GM19193 (cell line): Measurements from ENCODE around the gene MOB2.

Source experiments
- POLR2A ChIP-seq: IDR thresholded peaks from 4 replicates; pipeline ENCODE4 v1.6.1; 2011; ENCODE audit not compliant: insufficient read depth, insufficient read length; ENCODE audit errors: extremely low read depth

The MOB2 gene

DNA sequence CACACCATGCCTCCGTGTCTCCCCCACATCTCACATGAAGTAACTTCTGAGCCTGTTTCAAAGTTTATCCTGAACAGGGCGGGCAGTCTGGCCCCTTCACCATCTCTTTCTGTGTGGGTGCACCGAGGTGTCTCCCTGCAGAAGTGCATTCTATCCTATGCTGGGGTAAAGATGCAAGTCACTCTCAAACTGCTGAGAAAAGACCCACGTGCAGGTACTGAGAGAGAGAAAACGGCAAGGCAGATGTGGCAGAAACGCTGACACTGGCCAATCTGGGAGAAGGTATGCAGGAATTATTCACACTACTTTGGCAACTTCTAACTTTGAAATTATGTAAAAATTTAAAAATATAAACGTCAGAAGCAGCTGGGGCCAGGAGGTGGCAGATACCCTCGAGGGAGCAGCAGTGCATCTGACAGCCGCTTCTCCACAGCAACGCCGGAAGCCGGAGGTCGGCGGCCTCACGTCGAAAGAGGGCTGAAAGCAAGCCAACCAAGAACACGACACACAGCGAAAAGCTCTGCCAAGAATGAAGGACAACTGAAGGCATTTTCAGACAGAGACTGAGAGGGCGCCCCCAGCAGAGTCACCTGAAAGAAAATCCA is 34.2 kb upstream of the MOB2 start:
- no peak for TF ChIP-seq POLR2A

DNA sequence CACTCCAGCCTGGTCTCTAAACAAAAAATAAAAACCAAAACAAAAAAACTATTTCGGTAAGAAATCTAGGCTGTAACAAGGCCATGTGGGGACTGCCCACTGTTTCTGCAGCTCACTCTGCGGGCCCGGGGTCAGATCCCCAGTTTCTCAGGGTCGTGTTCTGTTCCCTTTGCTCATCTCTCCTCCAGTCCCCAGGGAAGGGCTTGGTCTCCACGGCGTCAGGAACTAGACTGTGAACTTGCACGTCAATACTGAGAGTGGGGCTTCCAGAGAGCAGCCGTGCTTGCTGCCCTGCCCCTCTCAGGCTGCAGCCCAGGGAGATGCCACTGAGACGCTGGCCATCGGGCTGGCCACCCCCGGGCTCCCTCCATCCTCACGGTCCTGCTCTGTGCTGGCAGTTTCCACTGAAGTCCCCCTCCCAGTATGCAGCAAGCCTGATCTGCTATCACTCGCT is 33.7 kb upstream of the MOB2 start:
- no peak for TF ChIP-seq POLR2A

- TF ChIP-seq POLR2A: no peak
These were observed 32.7 kb upstream of the MOB2 start for GRCh38 chr11:1519028-1520010.

DNA sequence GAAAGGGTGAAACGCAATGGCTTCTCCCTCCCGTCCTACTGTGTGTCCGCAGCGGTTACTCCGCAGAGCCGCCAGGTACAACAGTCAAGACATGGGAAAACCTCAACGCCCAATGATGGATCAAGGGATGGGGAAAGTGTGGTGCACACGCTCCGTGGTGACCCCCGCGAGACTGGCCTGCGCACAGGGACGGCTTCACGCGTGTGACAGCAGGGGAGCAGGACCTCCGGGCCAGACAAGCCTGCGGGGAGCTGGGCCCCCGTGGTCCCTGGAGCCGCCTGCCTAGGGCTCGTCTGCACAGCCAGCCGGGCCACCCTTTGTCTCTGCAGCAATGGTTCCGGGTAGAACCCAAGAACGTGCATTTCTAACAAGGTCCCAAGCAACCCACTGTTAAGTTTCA is 31.7 kb upstream of the MOB2 start:
- no peak for TF ChIP-seq POLR2A

- TF ChIP-seq POLR2A: no peak
These were observed 30.8 kb upstream of the MOB2 start for GRCh38 chr11:1517117-1518005.

DNA sequence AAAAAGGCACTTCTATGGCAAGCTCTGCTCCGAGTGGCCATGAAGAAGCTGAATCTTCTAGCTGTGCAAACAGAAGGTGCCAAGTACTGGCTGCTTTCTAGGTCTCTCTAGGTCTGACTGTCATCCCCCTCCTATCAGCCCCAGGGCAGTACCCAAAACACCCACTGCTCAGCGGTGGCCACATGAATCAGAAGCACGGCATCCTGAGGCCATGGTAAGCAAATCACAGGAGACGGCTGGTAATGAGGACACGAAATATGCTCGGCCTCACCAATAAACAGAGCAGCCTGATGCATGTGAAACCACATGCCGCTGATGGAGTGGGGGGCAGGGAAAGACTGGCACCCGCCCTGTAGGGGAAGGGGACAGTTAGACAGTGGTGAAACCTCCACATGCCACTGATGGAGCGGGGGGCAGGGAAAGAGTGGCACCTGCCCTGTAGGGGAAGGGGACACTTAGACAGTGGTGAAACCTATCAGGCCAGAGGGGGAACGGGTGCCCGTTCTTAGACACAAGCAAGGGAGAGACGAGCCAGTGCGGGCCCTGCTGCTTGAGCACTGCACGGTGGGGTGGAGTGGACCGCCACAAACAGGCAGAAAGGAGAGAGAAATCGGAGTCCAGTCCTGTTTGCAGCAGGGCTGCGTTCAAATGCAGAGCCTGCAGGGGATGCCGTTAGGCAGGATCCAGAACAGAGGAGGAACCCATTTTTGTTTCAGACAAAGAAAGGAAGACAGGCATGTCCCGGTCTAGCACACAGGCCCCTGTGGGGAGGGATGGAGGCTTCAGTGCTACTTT is 29.9 kb upstream of the MOB2 start:
- no peak for TF ChIP-seq POLR2A

DNA sequence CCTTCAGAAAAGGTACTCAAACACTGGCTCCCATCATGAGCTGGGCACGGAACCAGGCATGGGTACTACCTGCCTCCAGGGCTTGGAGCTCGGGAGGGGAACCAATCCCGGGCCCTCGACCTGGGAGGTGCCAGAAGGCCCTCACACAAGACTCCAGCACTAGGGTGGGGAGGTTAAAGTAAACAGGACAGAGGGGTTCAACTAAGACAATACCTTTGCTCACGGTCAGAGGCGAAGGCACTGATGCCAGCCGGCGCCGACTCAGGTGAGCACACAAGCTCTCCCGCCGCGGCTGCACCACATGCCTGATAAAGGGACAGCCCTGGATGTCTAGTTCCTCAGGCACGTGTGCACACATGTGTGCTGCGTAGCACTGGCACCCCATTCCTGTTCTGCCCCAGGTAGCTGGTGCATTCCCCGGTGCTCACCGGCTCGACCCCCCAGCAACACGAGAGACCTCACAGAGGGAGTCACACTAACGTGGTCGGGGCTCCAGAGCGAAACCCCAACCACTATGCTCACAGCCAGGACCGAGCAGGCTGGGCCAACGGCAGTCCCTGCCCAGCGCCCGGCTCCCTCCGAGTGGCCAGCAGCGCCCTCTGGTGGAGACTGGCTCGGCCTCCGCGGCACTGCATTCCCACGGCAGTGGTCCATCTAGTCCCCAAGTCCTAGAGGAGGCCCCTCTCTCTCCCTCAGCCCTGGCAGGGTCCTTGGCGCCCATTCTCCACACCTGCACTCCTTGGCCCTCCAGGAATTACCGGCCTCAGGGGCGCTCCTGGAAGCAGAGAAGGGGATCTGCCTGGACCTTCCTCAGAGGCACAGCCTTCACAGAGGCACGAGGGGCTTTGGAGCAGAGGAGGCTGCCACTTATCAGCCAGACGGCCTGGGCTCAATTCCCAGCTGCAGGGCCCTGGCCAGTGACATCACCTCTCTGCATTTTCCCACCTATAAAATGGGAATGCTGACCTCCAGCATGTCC is 28.8 kb upstream of the MOB2 start:
- no peak for TF ChIP-seq POLR2A

- no peak for TF ChIP-seq POLR2A
These were observed 27.9 kb upstream of the MOB2 start for GRCh38 chr11:1514336-1515061.

- no peak for TF ChIP-seq POLR2A
These were observed 27.0 kb upstream of the MOB2 start for GRCh38 chr11:1513326-1514296.

GRCh38 chr11:1511937-1512496 is 25.4 kb upstream of the MOB2 start:
- no peak for TF ChIP-seq POLR2A

DNA sequence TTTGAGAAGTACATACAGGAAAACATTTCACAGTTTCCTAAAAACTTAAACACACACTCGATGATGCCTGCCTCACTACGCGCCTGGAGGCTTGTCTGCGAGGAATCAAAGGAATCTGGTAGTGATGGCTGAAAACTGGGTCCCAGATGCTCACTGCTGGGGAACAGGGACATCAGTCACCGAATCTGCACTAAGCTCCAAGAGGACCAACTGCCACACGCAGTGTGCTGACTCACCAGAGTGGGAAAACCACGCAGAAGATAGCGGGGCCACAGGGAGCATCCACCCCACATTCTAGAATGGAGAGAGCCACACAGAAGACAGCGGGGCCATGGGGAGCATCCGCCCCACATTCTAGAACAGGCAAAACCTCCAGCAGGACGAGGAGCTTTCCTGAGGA is 24.3 kb upstream of the MOB2 start:
- TF ChIP-seq POLR2A: no peak

DNA sequence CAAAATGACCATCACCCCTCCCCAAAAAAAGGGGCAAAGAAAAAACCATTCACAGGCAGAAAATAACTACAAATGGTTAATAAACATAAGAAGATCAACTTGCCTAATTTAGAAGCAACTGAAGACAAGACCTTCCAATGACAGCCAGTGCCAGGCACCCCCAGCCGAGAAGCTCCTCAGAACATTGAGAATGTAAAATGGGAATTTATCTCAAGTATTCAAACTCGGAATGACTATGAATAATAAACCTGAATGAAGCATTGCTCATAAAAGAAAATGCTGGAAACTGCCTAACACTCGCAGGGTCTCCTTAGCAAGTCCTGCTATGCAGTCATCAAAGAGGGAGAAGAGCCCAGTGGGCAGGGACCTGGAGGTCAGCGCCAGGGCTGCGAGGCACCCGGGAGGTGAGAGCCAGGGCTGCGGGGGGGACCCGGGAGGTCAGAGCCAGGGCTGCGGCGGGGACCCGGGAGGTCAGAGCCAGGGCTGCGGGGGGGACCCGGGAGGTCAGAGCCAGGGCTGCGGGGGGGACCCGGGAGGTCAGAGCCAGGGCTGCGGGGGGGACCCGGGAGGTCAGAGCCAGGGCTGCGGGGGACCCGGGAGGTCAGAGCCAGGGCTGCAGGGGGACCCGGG is 23.2 kb upstream of the MOB2 start:
- TF ChIP-seq POLR2A: no peak
